Endodermal cell (in vitro differentiated cells): ENCODE results near the gene SELENOP. TPM values are rescaled to one million over a fixed set of nuclear protein-coding genes. Genes with fewer than 3 reads are reported as not detected.

Source experiments
- DNase-seq: peaks from one replicate; pipeline ENCODE4 v3.0.0-alpha.2; 2017
- H3K27ac ChIP-seq: 2 replicates; pipeline ENCODE4 v1.5.1; 2013; ENCODE audit warnings: mild to moderate bottlenecking, low read depth, low read length, moderate library complexity
- H3K27me3 ChIP-seq: 2 replicates; pipeline ENCODE4 v1.6.1; 2013; ENCODE audit warnings: mild to moderate bottlenecking, low read length, moderate library complexity; ENCODE audit not compliant: insufficient read depth, control insufficient read depth, poor library complexity, severe bottlenecking
- H3K36me3 ChIP-seq: 2 replicates; pipeline ENCODE4 v1.7.0; 2013; ENCODE audit warnings: mild to moderate bottlenecking, low read length, moderate library complexity; ENCODE audit not compliant: control insufficient read depth, insufficient read depth
- H3K4me1 ChIP-seq: one replicate; pipeline ENCODE4 v1.7.0; 2013; ENCODE audit warnings: low read length; ENCODE audit not compliant: control insufficient read depth, insufficient read depth
- H3K4me3 ChIP-seq: 2 replicates; pipeline ENCODE4 v1.5.1; 2013; ENCODE audit warnings: mild to moderate bottlenecking, low read length, moderate library complexity
- H3K9ac ChIP-seq: 2 replicates; pipeline ENCODE4 v1.6.1; 2013; ENCODE audit warnings: mild to moderate bottlenecking, low read length, moderate library complexity; ENCODE audit not compliant: poor library complexity, severe bottlenecking; ENCODE audit errors: extremely low read depth
- H3K9me3 ChIP-seq: 2 replicates; pipeline ENCODE4 v1.6.1; 2013; ENCODE audit warnings: mild to moderate bottlenecking, low read length, moderate library complexity; ENCODE audit not compliant: control insufficient read depth
- H3K27ac Mint-ChIP-seq: 2 replicates; pipeline ENCODE4 v1.8.0; 2020; ENCODE audit warnings: mixed read lengths
- H3K27me3 Mint-ChIP-seq: 2 replicates; pipeline ENCODE4 v1.8.0; 2021; ENCODE audit warnings: mild to moderate bottlenecking, mixed read lengths; ENCODE audit not compliant: insufficient read depth
- H3K36me3 Mint-ChIP-seq: 2 replicates; pipeline ENCODE4 v1.8.0; 2020; ENCODE audit warnings: low read depth, mixed read lengths
- H3K4me1 Mint-ChIP-seq: 2 replicates; pipeline ENCODE4 v1.8.0; 2020; ENCODE audit warnings: mixed read lengths
- H3K4me3 Mint-ChIP-seq: 2 replicates; pipeline ENCODE4 v1.8.0; 2020; ENCODE audit warnings: mild to moderate bottlenecking, moderate library complexity, mixed read lengths
- H3K9me3 Mint-ChIP-seq: 2 replicates; pipeline ENCODE4 v1.8.0; 2020; ENCODE audit warnings: mild to moderate bottlenecking, mixed read lengths
- CTCF ChIP-seq: fragments of 200-600 bp; sonication (generic); conservative IDR thresholded peaks from 2 replicates; pipeline ENCODE4 v1.5.0; 2021; ENCODE audit warnings: antibody characterized with exemption, mild to moderate bottlenecking
- WGBS, 2 experiments: methylation state at CpG; one replicate each; pipeline versions ENCODE4 v1.1.5 to v1.1.7; 2013; ENCODE audit warnings: missing lambda C conversion rate in 2 of 2, mixed read lengths in 1 of 2; ENCODE audit not compliant: insufficient coverage in 1 of 2, insufficient read length in 1 of 2; 5-methylcytosine and 5-hydroxymethylcytosine counted together
- total RNA-seq, 2 donors: library from RNA; stranded (reverse); fragmentation: NEBNext Ultra II Directional in 1 of 2; extraction: Animal tissue kit (Norgen Biotek cat#: 25700) in 1 of 2; gene quantifications; 2 replicates in 1 of 2; 3 replicates in 1 of 2; pipeline ENCODE4 v1.2.1, GENCODE V29; 2021

Gene SELENOP
- total RNA-seq, 2 donors from 2014 or later = 79.8 to 121 TPM

GRCh38 chr5:42826757-42827515 lies 15.2 kb upstream of the SELENOP start:
- TF ChIP-seq CTCF = no peak
- no peak for DNase-seq
- no peaks in the 10 kb centered on the region for H3K4me1 ChIP-seq
- Mint-ChIP-seq H3K27ac (no peak overlapping the region), H3K27me3 (peaks cover 1% of the 10 kb centered on the region), H3K9me3 (no peaks in the 10 kb centered on the region), H3K36me3 (no peaks in the 10 kb centered on the region), H3K4me3 (no peak overlapping the region), H3K4me1 (no peaks in the 10 kb centered on the region)
- WGBS, 2 experiments = 82 to 100% methylated on average over 1 to 2 of the region's 2 CpGs
- no peaks in the 10 kb centered on the region for H3K36me3 ChIP-seq
- no peak overlapping the region for H3K9ac ChIP-seq
- H3K27me3 ChIP-seq = no peaks in the 10 kb centered on the region
- no peak overlapping the region for H3K27ac ChIP-seq
- no peak overlapping the region for H3K4me3 ChIP-seq
- H3K9me3 ChIP-seq = no peaks in the 10 kb centered on the region

GRCh38 chr5:42825422-42826148 lies 13.9 kb upstream of the SELENOP start:
- no peak overlapping the region for H3K27ac Mint-ChIP-seq
- H3K4me3 Mint-ChIP-seq = no peak overlapping the region
- 81 to 87% methylated on average over 5 to 9 of the region's 9 CpGs for WGBS, 2 experiments

More at GRCh38 chr5:42825422-42826148, 13.9 kb upstream of the SELENOP start:
- Histone ChIP-seq H3K36me3 (no peaks in the 10 kb centered on the region), H3K9ac (no peak overlapping the region), H3K4me3 (no peak overlapping the region), H3K27ac (no peak overlapping the region), H3K9me3 (no peaks in the 10 kb centered on the region), H3K27me3 (no peaks in the 10 kb centered on the region), H3K4me1 (no peaks in the 10 kb centered on the region)
- DNase-seq = no peak
- peaks cover 1% of the 10 kb centered on the region for H3K27me3 Mint-ChIP-seq
- H3K36me3 Mint-ChIP-seq = no peaks in the 10 kb centered on the region
- H3K4me1 Mint-ChIP-seq = no peaks in the 10 kb centered on the region
- TF ChIP-seq CTCF = no peak
- H3K9me3 Mint-ChIP-seq = no peaks in the 10 kb centered on the region
